Neural progenitor cell (in vitro differentiated cells): ENCODE data around the gene HFM1.

Experiments
- CTCF ChIP-seq: fragments of 200-600 bp; sonication (generic); IDR thresholded peaks from 2 replicates; pipeline ENCODE4 v1.5.1; 2017; ENCODE audit warnings: antibody characterized with exemption, mild to moderate bottlenecking
- EZH2 ChIP-seq: fragments of 200-600 bp; sonication (generic); IDR thresholded peaks from 2 replicates; pipeline ENCODE4 v1.6.1; 2017; ENCODE audit warnings: antibody characterized with exemption, mild to moderate bottlenecking, moderate library complexity
- EZH2phosphoT487 ChIP-seq: fragments of 200-600 bp; sonication (generic); IDR thresholded peaks from 2 replicates; pipeline ENCODE4 v1.6.1; 2017; ENCODE audit warnings: antibody characterized with exemption

GRCh38 chr1:91383456-91383855 is 21.2 kb downstream of the HFM1 start:
- no peak for TF ChIP-seq CTCF
- TF ChIP-seq EZH2, result no peak
- TF ChIP-seq EZH2phosphoT487, result no peak
